B cell (primary cell): ENCODE measurements around the gene TMEM221. TPM values are rescaled to one million over a fixed set of nuclear protein-coding genes. Genes with fewer than 3 reads are reported as not detected.

Experiments used
- ATAC-seq: fragments of 200-7000 bp; cut with Tn5 transposase; one replicate; pipeline ENCODE4 v1.10.0; 2021; ENCODE audit warnings: low read depth, mild to moderate bottlenecking, moderate number of reproducible peaks, moderate library complexity
- CTCF ChIA-PET: fragments of 350-600 bp; sonication (Branson Sonifier 250); formaldehyde crosslinking; loops from one replicate; lab custom pipeline; 2021; ENCODE audit warnings: antibody characterized with exemption, inconsistent platforms; lab: Charles Lee
- POLR2A ChIA-PET: fragments of 350-600 bp; sonication (Branson Sonifier 250); formaldehyde crosslinking; loops from one replicate; lab custom pipeline; 2021; ENCODE audit warnings: antibody characterized with exemption; lab: Charles Lee
- DNase-seq: peaks from one replicate; pipeline ENCODE4 v3.0.0; 2013
- H2AFZ ChIP-seq: 2 replicates; pipeline ENCODE4 v1.6.1; 2012; ENCODE audit warnings: mild to moderate bottlenecking, low read depth, low read length; ENCODE audit not compliant: insufficient read depth, poor library complexity, severe bottlenecking
- H3K27ac ChIP-seq, 2 donors: 1 replicate in 1 of 2; 2 replicates in 1 of 2; pipeline ENCODE4 v1.5.1; 2012 to 2013; ENCODE audit warnings: low read length in 2 of 2, mild to moderate bottlenecking in 2 of 2, moderate library complexity in 1 of 2
- H3K27me3 ChIP-seq, 4 experiments: fragments of 200-600 bp in 1 of 4; sonication (generic) in 1 of 4; replicated peaks in 1 of 4; 1 replicate in 2 of 4; 2 replicates in 2 of 4; pipeline versions ENCODE4 v1.6.1 to v1.7.0; 2013 to 2016; ENCODE audit warnings: low read length in 3 of 4, mild to moderate bottlenecking in 2 of 4, mixed read lengths in 1 of 4, moderate library complexity in 1 of 4; ENCODE audit not compliant: insufficient read depth in 4 of 4, control insufficient read depth in 3 of 4; ENCODE audit errors: control extremely low read depth in 1 of 4
- H3K36me3 ChIP-seq, 2 experiments: replicated peaks in 1 of 2; 1 replicate in 1 of 2; 2 replicates in 1 of 2; pipeline versions ENCODE4 v1.6.1 to v1.7.1; 2013; ENCODE audit warnings: low read length in 1 of 2; ENCODE audit not compliant: insufficient read depth in 2 of 2, control insufficient read depth in 1 of 2; ENCODE audit errors: control extremely low read depth in 1 of 2, extremely low read depth in 1 of 2
- H3K4me1 ChIP-seq, 2 donors: fragments of 200-600 bp in 1 of 2; sonication (generic) in 1 of 2; 1 replicate in 1 of 2; 2 replicates in 1 of 2; pipeline versions ENCODE4 v1.5.1 to v1.6.1; 2013 to 2017; ENCODE audit warnings: low read length in 2 of 2; ENCODE audit not compliant: control insufficient read depth in 2 of 2, insufficient read depth in 2 of 2
- H3K4me2 ChIP-seq: replicated peaks from 2 replicates; pipeline ENCODE3; 2012; ENCODE audit warnings: mild to moderate bottlenecking, low read depth, low read length; ENCODE audit not compliant: poor library complexity, severe bottlenecking
- H3K4me3 ChIP-seq, 5 experiments: fragments of 200-600 bp in 1 of 5; sonication (generic) in 1 of 5; 1 replicate in 3 of 5; 2 replicates in 2 of 5; pipeline versions ENCODE4 v1.5.1 to v1.7.0; 2011 to 2016; ENCODE audit warnings: low read length in 4 of 5, mild to moderate bottlenecking in 4 of 5, low read depth in 2 of 5, control low read depth in 1 of 5, moderate library complexity in 1 of 5; ENCODE audit not compliant: insufficient read depth in 1 of 5; ENCODE audit errors: control extremely low read depth in 1 of 5, extremely low read depth in 1 of 5
- H3K79me2 ChIP-seq: fragments of 200-600 bp; sonication (generic); one replicate; pipeline ENCODE4 v1.6.0; 2016; ENCODE audit warnings: low read length; ENCODE audit not compliant: control insufficient read depth, insufficient read depth
- H3K9ac ChIP-seq: fragments of 200-600 bp; sonication (generic); 2 replicates; pipeline ENCODE4 v1.6.1; 2017; ENCODE audit warnings: mild to moderate bottlenecking, low read length, moderate library complexity
- H3K9me3 ChIP-seq, 3 donors: one replicate each; pipeline versions ENCODE4 v1.6.1 to v1.7.1; 2013; ENCODE audit warnings: low read length in 2 of 3; ENCODE audit not compliant: control insufficient read depth in 2 of 3, insufficient read depth in 1 of 3; ENCODE audit errors: control extremely low read depth in 1 of 3
- H4K20me1 ChIP-seq: 2 replicates; pipeline ENCODE4 v1.6.0; 2012; ENCODE audit warnings: mild to moderate bottlenecking, low read length; ENCODE audit not compliant: insufficient read depth, control insufficient read depth, poor library complexity, severe bottlenecking
- H3K27ac Mint-ChIP-seq: one replicate; pipeline ENCODE4 v1.8.0; 2021; ENCODE audit warnings: mixed read lengths
- H3K27me3 Mint-ChIP-seq: one replicate; pipeline ENCODE4 v1.8.0; 2021; ENCODE audit warnings: mixed read lengths
- H3K4me1 Mint-ChIP-seq: one replicate; pipeline ENCODE4 v1.8.0; 2021; ENCODE audit warnings: mixed read lengths
- H3K4me3 Mint-ChIP-seq: one replicate; pipeline ENCODE4 v1.8.0; 2021; ENCODE audit warnings: mixed read lengths
- H3K9me3 Mint-ChIP-seq: one replicate; pipeline ENCODE4 v1.8.0; 2022; ENCODE audit warnings: mixed read lengths; ENCODE audit not compliant: insufficient read depth
- CTCF ChIP-seq: fragments of 200-600 bp; IDR thresholded peaks from one replicate; pipeline ENCODE4 v1.8.0; 2022; ENCODE audit warnings: antibody characterized with exemption, mild to moderate bottlenecking
- EZH2 ChIP-seq: IDR thresholded peaks from 2 replicates; pipeline ENCODE4 v1.6.1; 2012; ENCODE audit warnings: borderline replicate concordance, low read depth, mild to moderate bottlenecking, moderate library complexity, low read length; ENCODE audit not compliant: insufficient read depth, poor library complexity, severe bottlenecking
- WGBS: methylation state at CpG from one replicate; pipeline ENCODE4 v1.1.5; 2013; ENCODE audit warnings: missing lambda C conversion rate; ENCODE audit not compliant: insufficient coverage; 5-methylcytosine and 5-hydroxymethylcytosine counted together
- intact Hi-C: fragments of 100-400 bp; cut with micrococcal nuclease; formaldehyde crosslinking; loops from one replicate; pipeline ENCODE4 v1.10.0; 2022
- polyA plus RNA-seq: library from polyadenylated mRNA; depleted of rRNA; stranded (reverse); fragments of >200 nt; gene quantifications from 2 replicates; pipeline ENCODE4 v1.2.3, GENCODE V29; 2012
- total RNA-seq, 2 donors: library from RNA; stranded (reverse); fragments of 120-200 nt in 1 of 2; gene quantifications; 1 replicate in 1 of 2; 2 replicates in 1 of 2; pipeline versions ENCODE4 v1.2.3 to v1.2.4, GENCODE V29; 2013 to 2022

Gene TMEM221
- total and polyA plus RNA-seq, 2 donors (not counting 1 experiment from before 2014, with no cell fraction given) = not detected

GRCh38 chr19:17394891-17395415, 53.5 kb downstream of the TMEM221 start:
- Histone ChIP-seq H3K36me3 (peaks cover 0 to 8% of the 10 kb centered on the region in 2 experiments), H4K20me1 (no peaks in the 10 kb centered on the region), H3K9ac (no peak overlapping the region), H3K4me2 (peak overlapping the region; percentile 51), H3K4me1 (peaks cover 23 to 26% of the 10 kb centered on the region in 2 donors), H3K27ac (peak overlapping the region in 1 of 2 donors; percentile 53), H2AFZ (peak overlapping the region; percentile 38), H3K9me3 (peaks cover 0 to 9% (median 0%) of the 10 kb centered on the region in 3 donors), H3K79me2 (no peaks in the 10 kb centered on the region), H3K27me3 (peaks cover 0 to 19% (median 8%) of the 10 kb centered on the region in 4 experiments), H3K4me3 (no peak overlapping the region)
- Mint-ChIP-seq H3K27me3 (no peaks in the 10 kb centered on the region), H3K4me1 (peaks cover 21% of the 10 kb centered on the region), H3K27ac (peak overlapping the region; percentile 41), H3K4me3 (no peak overlapping the region), H3K9me3 (no peaks in the 10 kb centered on the region)
- DNase-seq (peak; percentile 56), ATAC-seq (no peak)
- TF ChIP-seq CTCF (peak; percentile 28), EZH2 (no peak)
- POLR2A ChIA-PET = interaction anchor here (0.5 kb wide), 1 partner anchor 52 kb away, joined by 3 read pairs; no protein-coding TSS in a partner anchor
- whole genome bisulfite sequencing = 17% methylated on average over 19 of the region's 19 CpGs
- intact Hi-C loops = loop anchor here (1.0 kb wide), 1 partner anchor 71 kb away; no protein-coding TSS in a partner anchor
- CTCF ChIA-PET = interaction anchor here (1.0 to 2.1 kb wide), 4 partner anchors 9 to 71 kb away, joined by 3 to 14 read pairs (median 4); no protein-coding TSS in a partner anchor

DNA sequence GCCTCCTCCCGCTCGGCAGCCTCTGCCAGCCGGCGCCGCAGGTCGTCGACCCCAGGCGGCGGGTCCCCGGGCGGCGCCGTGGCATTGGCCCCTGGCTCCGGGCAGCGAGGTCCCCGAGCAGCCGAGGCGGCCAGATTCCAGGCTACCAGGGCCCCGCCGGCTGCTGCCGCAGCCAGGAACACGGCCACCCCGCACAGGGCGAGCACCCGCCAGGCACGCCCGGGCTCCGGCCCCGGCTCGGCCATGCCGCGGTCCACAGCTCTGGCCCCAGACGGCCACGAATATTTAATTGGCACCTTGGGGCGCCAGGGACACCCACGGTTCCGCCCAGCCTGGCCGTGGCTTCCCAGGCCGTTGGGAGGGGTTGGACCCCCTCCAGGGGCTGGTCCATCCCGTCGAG, 54.6 kb downstream of the TMEM221 start, which contains the start of gene CCDC194:
Gene CCDC194 (minus strand): TSS at position 283 of the 400 bp plus-strand sequence. CDS start 38 bp downstream, at position 245.
- DNase-seq (no peak), ATAC-seq (no peak)
- no peak for TF ChIP-seq CTCF
- TF ChIP-seq EZH2 = no peak
- Histone ChIP-seq H3K4me3 (no peak within 1 kb of the TSS), H3K4me1 (peaks cover 23 to 27% of the 10 kb centered on the region in 2 donors), H3K27ac (peak within 1 kb of the TSS in 1 of 2 donors; percentile 53), H3K9me3 (peaks cover 0 to 14% (median 0%) of the 10 kb centered on the region in 3 donors), H3K36me3 (peaks cover 0 to 8% of the 10 kb centered on the region in 2 experiments), H4K20me1 (no peaks in the 10 kb centered on the region), H2AFZ (peak within 1 kb of the TSS; percentile 38), H3K27me3 (peaks cover 0 to 19% (median 9%) of the 10 kb centered on the region in 4 experiments), H3K4me2 (peak within 1 kb of the TSS; percentile 51), H3K79me2 (no peaks in the 10 kb centered on the region), H3K9ac (no peak within 1 kb of the TSS)
- 82% methylated on average over 41 of the region's 41 CpGs for WGBS
- Mint-ChIP-seq H3K4me3 (peak within 1 kb of the TSS; percentile 16), H3K9me3 (peaks cover 3% of the 10 kb centered on the region), H3K4me1 (peaks cover 21% of the 10 kb centered on the region), H3K27ac (peak within 1 kb of the TSS; percentile 41), H3K27me3 (no peaks in the 10 kb centered on the region)
- CTCF ChIA-PET = interaction anchor here (1.7 to 2.1 kb wide), 2 partner anchors 8 to 72 kb away, joined by 5 to 14 read pairs; no protein-coding TSS in a partner anchor
- POLR2A ChIA-PET = interaction anchor here (0.6 to 0.7 kb wide), 2 partner anchors 56 to 64 kb away, joined by 4 to 9 read pairs; no protein-coding TSS in a partner anchor
- intact Hi-C loops = no loop called here
